ENCODE results near the gene LURAP1L.

The LURAP1L gene

GRCh38 chr9:12813533-12813932, 38.7 kb downstream of the LURAP1L start:
- DNase-seq (ENCODE audit: low spot score): no peak

GRCh38 chr9:12813960-12814876, 39.4 kb downstream of the LURAP1L start:
- DNase-seq (ENCODE audit: low spot score): peak; percentile 93

GRCh38 chr9:12814877-12815237, 40.0 kb downstream of the LURAP1L start:
- DNase-seq (ENCODE audit: low spot score): no peak

DNA sequence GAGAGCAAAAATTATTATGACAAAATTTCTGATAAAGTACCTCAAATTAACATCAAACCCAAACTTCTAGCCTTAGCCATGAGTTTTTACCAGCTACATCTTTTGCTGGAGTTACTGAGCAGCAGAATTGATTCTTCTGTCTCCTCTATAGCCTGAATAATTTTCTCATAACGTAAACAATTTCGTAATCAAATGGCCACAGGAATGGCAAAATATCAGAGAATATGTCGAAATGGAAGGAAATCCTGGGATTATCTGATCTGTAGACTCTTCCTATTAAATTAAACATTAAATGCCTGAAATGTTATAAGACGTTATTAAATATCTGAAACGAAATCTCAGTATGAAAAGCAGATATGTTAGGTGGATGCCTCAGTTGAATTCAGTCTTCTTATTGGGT, 41.1 kb downstream of the LURAP1L start:
- DNase-seq (ENCODE audit: low spot score): no peak

- DNase-seq (ENCODE audit: low spot score): peak; percentile 57
These were observed 41.9 kb downstream of the LURAP1L start for GRCh38 chr9:12816656-12817101.

- peak; percentile 73 for DNase-seq (ENCODE audit: low spot score)
These were observed 42.9 kb downstream of the LURAP1L start for GRCh38 chr9:12817702-12818101.

- DNase-seq (ENCODE audit: low spot score): no peak
These were observed 43.7 kb downstream of the LURAP1L start for GRCh38 chr9:12818431-12819000.

DNA sequence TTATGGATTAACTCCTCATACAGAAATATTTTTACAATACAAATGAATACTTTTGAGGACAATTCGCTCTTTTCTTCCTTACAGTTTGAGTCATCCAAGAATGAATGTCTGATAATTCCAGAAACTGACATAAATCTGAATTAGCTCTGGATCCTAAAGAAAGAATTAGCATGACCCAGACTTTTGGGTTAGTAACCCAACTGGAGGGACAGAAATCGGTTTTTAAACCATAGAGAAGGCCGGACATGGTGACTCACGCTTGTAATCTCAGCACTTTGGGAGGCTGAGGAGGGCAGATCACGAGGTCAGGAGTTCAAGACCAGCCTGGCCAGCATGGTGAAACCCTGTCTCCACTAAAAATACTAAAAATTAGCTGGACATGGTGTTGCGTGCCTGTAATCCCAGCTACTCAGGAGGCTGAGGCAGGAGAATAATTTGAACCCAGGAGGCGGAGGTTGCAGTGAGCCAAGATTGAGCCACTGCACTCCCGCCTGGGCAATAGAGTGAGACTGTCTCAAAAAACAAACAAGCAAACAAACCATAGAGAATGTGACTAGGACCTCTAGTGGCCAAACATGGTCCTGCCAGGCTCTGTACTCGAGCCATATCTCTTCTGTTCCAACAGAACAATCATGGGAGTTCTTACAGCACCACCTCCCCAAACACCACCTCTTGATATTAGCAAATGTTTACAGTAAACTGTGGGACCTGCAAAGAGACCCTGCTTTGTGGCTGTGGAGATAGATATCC, 44.8 kb downstream of the LURAP1L start:
- DNase-seq (ENCODE audit: low spot score): no peak

DNA sequence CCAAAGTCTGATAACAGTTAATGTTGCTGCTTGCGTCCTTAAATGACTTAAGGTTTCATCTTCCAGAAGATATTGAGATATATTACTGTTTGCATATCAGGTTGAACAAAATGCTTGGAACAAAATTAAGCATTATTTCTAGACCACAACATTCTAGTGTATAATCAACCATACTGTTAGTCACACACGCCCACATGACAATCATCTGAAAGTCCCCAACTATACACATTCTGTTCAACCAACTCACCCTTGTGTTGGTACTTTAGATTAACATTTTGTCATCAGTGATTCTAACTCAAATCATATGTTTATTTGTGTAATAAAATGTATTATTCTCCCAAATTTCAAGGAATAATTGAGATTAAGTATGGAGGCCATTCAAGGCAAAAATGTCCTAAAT, 47.3 kb downstream of the LURAP1L start:
- DNase-seq (ENCODE audit: low spot score): no peak

- DNase-seq (ENCODE audit: low spot score): no peak
These were observed 52.2 kb downstream of the LURAP1L start for GRCh38 chr9:12826924-12827565.

- no peak for DNase-seq (ENCODE audit: low spot score)
These were observed 58.9 kb downstream of the LURAP1L start for GRCh38 chr9:12833701-12834100.

DNA sequence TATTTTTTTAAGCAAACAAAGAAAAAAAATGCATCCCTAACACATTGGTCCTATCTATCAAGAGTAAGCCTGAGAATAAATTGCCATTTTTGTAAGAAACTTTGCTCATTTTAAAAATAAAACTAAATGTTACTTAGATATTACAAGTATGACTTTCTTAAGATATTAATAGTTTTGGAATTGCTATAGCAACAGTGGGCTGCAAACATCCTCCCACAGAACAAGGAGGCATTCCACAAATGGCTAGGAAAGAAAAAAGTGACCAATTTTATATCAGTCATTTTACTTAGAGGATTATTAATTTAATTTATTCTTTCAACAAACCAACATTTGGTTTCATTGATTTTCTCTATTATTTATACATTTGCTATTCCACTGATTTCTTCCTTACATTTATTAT, 63.7 kb downstream of the LURAP1L start:
- DNase-seq (ENCODE audit: low spot score): no peak

- no peak for DNase-seq (ENCODE audit: low spot score)
These were observed 68.9 kb downstream of the LURAP1L start for GRCh38 chr9:12843735-12844134.

DNA sequence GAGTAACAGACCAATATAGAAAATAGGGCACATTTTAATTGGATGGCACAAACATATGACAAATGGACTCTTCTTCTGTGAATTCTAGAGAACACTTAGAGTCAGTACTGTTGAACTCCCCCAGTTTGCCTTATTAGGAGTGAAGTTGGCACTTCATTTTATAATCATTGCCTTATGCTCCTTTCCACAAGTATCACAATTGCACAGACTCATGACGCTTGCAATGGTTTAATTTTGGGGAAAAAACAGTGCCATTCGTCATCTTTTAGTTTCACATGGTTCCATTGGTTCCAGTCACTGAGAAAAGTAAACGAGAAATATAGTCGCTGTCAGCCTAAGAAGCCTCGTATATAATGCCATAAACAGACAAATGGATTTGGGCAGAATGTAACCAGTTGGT, 71.2 kb downstream of the LURAP1L start:
- no peak for DNase-seq (ENCODE audit: low spot score)

DNA sequence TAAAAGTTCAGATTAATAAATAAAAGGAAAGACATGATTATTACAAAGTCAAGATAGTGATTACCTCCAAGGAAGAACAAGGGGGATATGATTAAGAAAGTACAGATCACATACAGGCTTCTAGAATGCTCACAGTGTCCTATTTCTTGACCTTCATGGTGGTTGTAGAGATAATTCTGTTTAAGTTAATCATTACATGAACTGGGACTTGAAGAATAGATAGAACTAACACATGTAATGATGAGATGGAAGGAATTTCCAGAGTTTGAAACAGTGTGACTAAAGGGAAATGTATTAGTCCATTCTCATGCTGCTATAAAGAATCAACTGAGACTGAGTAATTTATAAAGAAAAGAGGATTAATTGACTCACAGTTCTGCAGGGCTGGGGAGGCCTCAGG, 72.7 kb downstream of the LURAP1L start:
- no peak for DNase-seq (ENCODE audit: low spot score)

GRCh38 chr9:12849486-12850003, 74.7 kb downstream of the LURAP1L start:
- peak; percentile 63 for DNase-seq (ENCODE audit: low spot score)

DNA sequence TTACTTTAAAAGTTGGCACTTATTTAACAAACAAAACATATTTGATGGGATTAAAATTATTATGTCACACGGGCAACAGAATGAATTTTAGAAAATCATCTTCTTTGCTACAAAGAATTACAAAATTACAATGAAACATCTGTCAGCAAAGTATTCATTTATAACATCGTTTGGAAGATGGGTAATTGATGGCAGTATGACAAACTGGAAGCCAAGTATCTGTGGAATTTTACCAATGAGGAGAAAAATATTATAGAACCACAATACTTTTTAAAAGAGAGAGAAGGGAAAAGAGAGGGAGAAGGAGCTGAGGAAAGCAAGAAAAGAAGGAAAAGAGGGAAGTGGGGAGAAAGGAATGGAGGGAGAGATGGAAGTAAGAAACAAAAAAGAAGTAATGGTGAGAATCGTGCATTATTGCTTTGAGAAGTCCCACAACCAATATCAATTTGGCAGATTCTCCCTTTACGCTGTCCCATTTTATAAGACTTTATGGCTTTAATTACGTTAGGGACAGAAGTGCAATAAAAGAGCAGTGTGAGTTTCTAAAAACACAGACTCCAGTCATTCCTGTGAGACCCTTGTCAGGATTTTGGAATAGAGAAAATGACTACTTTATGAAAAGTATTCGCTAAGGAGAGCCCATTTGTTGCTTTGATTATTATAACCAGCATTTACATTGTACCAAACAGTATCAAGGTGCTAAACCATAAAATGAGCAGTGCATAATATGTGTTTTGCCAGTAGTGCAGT, 76.7 kb downstream of the LURAP1L start:
- DNase-seq (ENCODE audit: low spot score): no peak

DNA sequence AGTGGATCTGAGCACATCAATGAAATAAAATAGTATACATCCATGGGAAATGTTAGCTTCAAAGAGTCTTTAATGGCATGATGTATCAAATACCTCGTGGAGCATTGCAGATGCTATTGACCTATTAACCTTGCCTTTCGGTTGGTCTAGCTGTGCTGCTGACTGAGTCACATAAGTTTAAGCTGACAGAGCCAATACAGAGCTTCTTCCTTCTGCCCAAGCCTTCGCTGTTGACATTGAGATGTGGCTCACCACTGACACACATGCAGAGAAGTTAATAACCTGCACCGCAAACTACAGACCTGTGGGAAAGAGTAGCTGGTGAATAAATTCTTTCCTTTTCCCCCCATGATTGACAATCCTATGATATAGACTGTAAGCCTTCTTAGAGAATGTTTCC, 78.2 kb downstream of the LURAP1L start:
- no peak for DNase-seq (ENCODE audit: low spot score)

GRCh38 chr9:12854221-12854620, 79.4 kb downstream of the LURAP1L start:
- peak; percentile 52 for DNase-seq (ENCODE audit: low spot score)

- DNase-seq (ENCODE audit: low spot score): no peak
These were observed 80.2 kb downstream of the LURAP1L start for GRCh38 chr9:12855066-12855465.

DNA sequence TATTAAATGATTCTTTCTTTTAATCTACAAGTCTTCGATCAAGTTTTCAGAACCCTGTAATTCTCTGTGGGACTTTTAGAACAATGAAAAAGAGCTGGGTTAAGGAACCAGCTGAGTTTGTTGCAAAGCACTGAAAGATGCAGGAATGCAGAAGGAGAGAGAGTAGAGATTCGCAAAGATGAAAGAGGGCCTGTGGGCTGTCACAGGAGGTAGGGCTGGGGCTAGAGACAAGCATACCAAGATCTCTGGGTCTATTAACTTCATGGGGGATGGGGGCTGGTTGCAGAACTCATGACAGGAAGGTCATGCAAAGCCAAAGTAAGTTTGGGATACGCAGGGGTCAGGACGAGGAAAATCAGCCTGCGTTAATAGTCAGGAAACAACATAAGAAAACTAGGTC, 81.8 kb downstream of the LURAP1L start:
- DNase-seq (ENCODE audit: low spot score): no peak
